HUES48 (cell line): Measurements from ENCODE around the gene RALGAPA2.

ENCODE experiments used
- H3K27ac ChIP-seq: one replicate; pipeline ENCODE4 v1.7.0; 2013; ENCODE audit warnings: low read depth, low read length, inconsistent platforms
- H3K27me3 ChIP-seq: 2 replicates; pipeline ENCODE4 v1.6.1; 2013; ENCODE audit warnings: mild to moderate bottlenecking, low read length; ENCODE audit not compliant: control insufficient read depth, insufficient read depth
- H3K36me3 ChIP-seq: 2 replicates; pipeline ENCODE4 v1.6.1; 2013; ENCODE audit warnings: low read length; ENCODE audit not compliant: control insufficient read depth, insufficient read depth
- H3K4me1 ChIP-seq: 2 replicates; pipeline ENCODE4 v1.6.1; 2013; ENCODE audit warnings: mild to moderate bottlenecking, low read length; ENCODE audit not compliant: control insufficient read depth, insufficient read depth
- H3K4me3 ChIP-seq: 2 replicates; pipeline ENCODE4 v1.5.1; 2013; ENCODE audit warnings: mild to moderate bottlenecking, low read depth, low read length
- H3K9ac ChIP-seq: 2 replicates; pipeline ENCODE4 v1.6.1; 2013; ENCODE audit warnings: mild to moderate bottlenecking, low read depth, low read length, moderate library complexity
- H3K9me3 ChIP-seq: 2 replicates; pipeline ENCODE4 v1.6.1; 2013; ENCODE audit warnings: low read length; ENCODE audit not compliant: control insufficient read depth, insufficient read depth

Gene RALGAPA2

GRCh38 chr20:20683481-20684321 lies 28.7 kb downstream of the RALGAPA2 start:
- H3K4me1 ChIP-seq, result peaks cover 3% of the 10 kb centered on the region; the same call in 1 of the 2 replicates
- no peak overlapping the region for H3K9ac ChIP-seq
- no peaks in the 10 kb centered on the region for H3K9me3 ChIP-seq
- no peaks in the 10 kb centered on the region for H3K36me3 ChIP-seq
- no peak overlapping the region for H3K4me3 ChIP-seq
- H3K27me3 ChIP-seq, result no peaks in the 10 kb centered on the region
- H3K27ac ChIP-seq, result no peak overlapping the region

GRCh38 chr20:20683020-20683419 lies 29.4 kb downstream of the RALGAPA2 start:
- no peaks in the 10 kb centered on the region for H3K27me3 ChIP-seq
- H3K4me1 ChIP-seq, result peaks cover 3% of the 10 kb centered on the region; the same call in 1 of the 2 replicates
- H3K4me3 ChIP-seq, result no peak overlapping the region
- no peaks in the 10 kb centered on the region for H3K9me3 ChIP-seq
- H3K36me3 ChIP-seq, result no peaks in the 10 kb centered on the region
- no peak overlapping the region for H3K9ac ChIP-seq
- H3K27ac ChIP-seq, result no peak overlapping the region

GRCh38 chr20:20680991-20681508 lies 31.4 kb downstream of the RALGAPA2 start:
- H3K9ac ChIP-seq, result no peak overlapping the region
- H3K9me3 ChIP-seq, result no peaks in the 10 kb centered on the region
- H3K27ac ChIP-seq, result no peak overlapping the region
- no peaks in the 10 kb centered on the region for H3K36me3 ChIP-seq
- peaks cover 3% of the 10 kb centered on the region; the same call in 1 of the 2 replicates for H3K4me1 ChIP-seq
- H3K27me3 ChIP-seq, result no peaks in the 10 kb centered on the region
- no peak overlapping the region for H3K4me3 ChIP-seq

GRCh38 chr20:20679316-20679715 lies 33.1 kb downstream of the RALGAPA2 start:
- Histone ChIP-seq H3K4me3 (no peak overlapping the region), H3K36me3 (no peaks in the 10 kb centered on the region), H3K27me3 (no peaks in the 10 kb centered on the region), H3K27ac (no peak overlapping the region), H3K9me3 (no peaks in the 10 kb centered on the region), H3K9ac (no peak overlapping the region), H3K4me1 (peaks cover 3% of the 10 kb centered on the region; the same call in 1 of the 2 replicates)

GRCh38 chr20:20677186-20677585 lies 35.3 kb downstream of the RALGAPA2 start:
- no peak overlapping the region for H3K27ac ChIP-seq
- H3K4me1 ChIP-seq, result peaks cover 3% of the 10 kb centered on the region; the same call in 1 of the 2 replicates
- H3K4me3 ChIP-seq, result no peak overlapping the region
- no peaks in the 10 kb centered on the region for H3K27me3 ChIP-seq
- no peak overlapping the region for H3K9ac ChIP-seq
- H3K9me3 ChIP-seq, result no peaks in the 10 kb centered on the region
- no peaks in the 10 kb centered on the region for H3K36me3 ChIP-seq

GRCh38 chr20:20668639-20669038 lies 43.8 kb downstream of the RALGAPA2 start:
- no peak overlapping the region for H3K4me3 ChIP-seq
- no peaks in the 10 kb centered on the region for H3K36me3 ChIP-seq
- peaks cover 26% of the 10 kb centered on the region for H3K4me1 ChIP-seq
- H3K9ac ChIP-seq, result no peak overlapping the region
- no peaks in the 10 kb centered on the region for H3K9me3 ChIP-seq
- no peak overlapping the region for H3K27ac ChIP-seq
- no peaks in the 10 kb centered on the region for H3K27me3 ChIP-seq

GRCh38 chr20:20666359-20666758 lies 46.1 kb downstream of the RALGAPA2 start:
- Histone ChIP-seq H3K4me1 (peaks cover 26% of the 10 kb centered on the region), H3K36me3 (no peaks in the 10 kb centered on the region), H3K27ac (peak overlapping the region; percentile 59), H3K27me3 (no peaks in the 10 kb centered on the region), H3K9me3 (no peaks in the 10 kb centered on the region), H3K9ac (no peak overlapping the region), H3K4me3 (0 out of 2 replicates have a peak overlapping the region, but pooled peaks have one; percentile 14)

- Histone ChIP-seq H3K9ac (no peak overlapping the region), H3K27ac (peak overlapping the region; percentile 59), H3K9me3 (no peaks in the 10 kb centered on the region), H3K27me3 (no peaks in the 10 kb centered on the region), H3K4me3 (peak overlapping the region; percentile 7; the same call in 1 of the 2 replicates), H3K36me3 (no peaks in the 10 kb centered on the region), H3K4me1 (peaks cover 26% of the 10 kb centered on the region)
Measured at GRCh38 chr20:20665606-20666332, 46.7 kb downstream of the RALGAPA2 start.

- H3K36me3 ChIP-seq, result no peaks in the 10 kb centered on the region
- H3K9ac ChIP-seq, result no peak overlapping the region
- H3K4me1 ChIP-seq, result peaks cover 26% of the 10 kb centered on the region
- H3K27ac ChIP-seq, result no peak overlapping the region
- H3K4me3 ChIP-seq, result no peak overlapping the region
- H3K9me3 ChIP-seq, result no peaks in the 10 kb centered on the region
- H3K27me3 ChIP-seq, result no peaks in the 10 kb centered on the region
Measured at GRCh38 chr20:20664795-20665589, 47.5 kb downstream of the RALGAPA2 start.

GRCh38 chr20:20663841-20664240 lies 48.6 kb downstream of the RALGAPA2 start:
- Histone ChIP-seq H3K9ac (no peak overlapping the region), H3K4me3 (no peak overlapping the region), H3K27me3 (no peaks in the 10 kb centered on the region), H3K4me1 (peaks cover 26% of the 10 kb centered on the region), H3K27ac (no peak overlapping the region), H3K9me3 (no peaks in the 10 kb centered on the region), H3K36me3 (no peaks in the 10 kb centered on the region)
